ENCODE measurements around the gene RAP1GAP2. TPM values are rescaled to one million over a fixed set of nuclear protein-coding genes. Genes with fewer than 3 reads are reported as not detected.
A peak's percentile ranks its signal among the peaks of the same experiment; 100 is the strongest.

RAP1GAP2 gene
- total and polyA plus RNA-seq, 5 donors, result 29.7 to 62.1 (median 43.7) TPM

- intact Hi-C loops (cut with DNase I), result no loop called here
- Histone ChIP-seq H3K27ac (ENCODE audit: low read length) (no peak overlapping the region), H3K4me3 (ENCODE audit: low read length) (no peak overlapping the region), H3K27me3 (ENCODE audit: control insufficient read depth, insufficient read depth) (no peaks in the 10 kb centered on the region), H3K9me3 (ENCODE audit: control insufficient read depth, low read length) (no peaks in the 10 kb centered on the region), H3K4me1 (ENCODE audit: control insufficient read depth, insufficient read depth, low read length) (no peaks in the 10 kb centered on the region)
- ATAC-seq (peak in 1 of 2 donors; percentile 64), DNase-seq (no peak)
- 63% methylated on average over 8 of the region's 8 CpGs for WGBS
Observed at GRCh38 chr17:2835780-2836179, 39.5 kb downstream of the RAP1GAP2 start.

DNA sequence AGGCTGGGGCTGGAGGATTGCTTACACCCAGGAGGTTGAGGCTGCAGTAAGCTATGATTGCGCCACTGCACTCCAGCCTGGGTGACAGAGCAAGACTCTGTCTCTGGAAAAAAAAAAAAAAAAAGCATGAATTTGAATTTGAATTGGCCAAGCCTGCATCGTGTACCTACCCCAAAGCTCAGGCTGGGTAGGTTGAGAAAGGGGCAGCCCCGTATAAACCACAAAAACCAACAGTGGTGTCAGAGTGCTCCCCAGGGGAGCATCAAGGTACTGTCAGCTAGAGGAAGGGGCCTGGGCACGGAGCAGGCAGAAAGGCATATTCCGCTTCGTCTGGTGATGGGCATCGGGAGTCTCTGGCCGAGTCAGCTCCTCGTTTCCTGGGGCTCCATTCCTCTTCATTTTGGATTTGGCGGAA lies 40.9 kb downstream of the RAP1GAP2 start:
- ATAC-seq, result no peak
- no peak for DNase-seq
- Histone ChIP-seq H3K9me3 (ENCODE audit: control insufficient read depth, low read length) (no peaks in the 10 kb centered on the region), H3K27ac (ENCODE audit: low read length) (no peak overlapping the region), H3K27me3 (ENCODE audit: control insufficient read depth, insufficient read depth) (no peaks in the 10 kb centered on the region), H3K4me3 (ENCODE audit: low read length) (no peak overlapping the region), H3K4me1 (ENCODE audit: control insufficient read depth, insufficient read depth, low read length) (no peaks in the 10 kb centered on the region)
- 82% methylated on average over 10 of the region's 10 CpGs for WGBS
- intact Hi-C loops (cut with DNase I), result no loop called here

GRCh38 chr17:2841606-2842005 lies 45.4 kb downstream of the RAP1GAP2 start:
- H3K27me3 ChIP-seq (ENCODE audit: control insufficient read depth, insufficient read depth), result no peaks in the 10 kb centered on the region
- 50% methylated on average over 5 of the region's 5 CpGs for WGBS
- intact Hi-C loops (cut with DNase I), result no loop called here
- no peaks in the 10 kb centered on the region for H3K9me3 ChIP-seq (ENCODE audit: control insufficient read depth, low read length)
- H3K4me3 ChIP-seq (ENCODE audit: low read length), result no peak overlapping the region
- no peak overlapping the region for H3K27ac ChIP-seq (ENCODE audit: low read length)
- ATAC-seq, result no peak
- H3K4me1 ChIP-seq (ENCODE audit: control insufficient read depth, insufficient read depth, low read length), result no peaks in the 10 kb centered on the region
- peak in 1 of 3 donors; percentile 9 for DNase-seq

DNA sequence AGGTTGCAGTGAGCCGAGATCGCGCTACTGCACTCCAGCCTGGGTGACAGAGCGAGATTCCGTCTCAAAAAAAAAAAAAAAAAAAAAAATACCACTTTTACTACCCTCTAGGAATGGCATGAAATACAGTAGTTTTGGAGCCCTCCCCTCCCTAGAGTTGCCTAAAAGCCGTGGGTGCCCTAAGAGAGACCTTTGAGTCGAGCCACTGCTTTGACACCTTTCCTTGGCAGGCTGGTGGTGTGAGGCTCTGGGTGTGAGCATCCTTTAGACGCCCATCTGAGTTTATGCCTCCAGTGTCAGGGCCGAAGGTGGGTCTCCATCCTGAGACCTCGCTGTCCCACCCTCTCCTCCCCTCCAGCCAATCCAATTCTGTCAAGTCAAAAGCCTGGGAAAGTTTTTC lies 46.2 kb downstream of the RAP1GAP2 start:
- intact Hi-C loops (cut with DNase I), result no loop called here
- no peak overlapping the region for H3K27ac ChIP-seq (ENCODE audit: low read length)
- no peaks in the 10 kb centered on the region for H3K27me3 ChIP-seq (ENCODE audit: control insufficient read depth, insufficient read depth)
- H3K4me1 ChIP-seq (ENCODE audit: control insufficient read depth, insufficient read depth, low read length), result no peaks in the 10 kb centered on the region
- DNase-seq (no peak), ATAC-seq (no peak)
- WGBS, result 77% methylated on average over 10 of the region's 10 CpGs
- no peak overlapping the region for H3K4me3 ChIP-seq (ENCODE audit: low read length)
- H3K9me3 ChIP-seq (ENCODE audit: control insufficient read depth, low read length), result no peaks in the 10 kb centered on the region

DNA sequence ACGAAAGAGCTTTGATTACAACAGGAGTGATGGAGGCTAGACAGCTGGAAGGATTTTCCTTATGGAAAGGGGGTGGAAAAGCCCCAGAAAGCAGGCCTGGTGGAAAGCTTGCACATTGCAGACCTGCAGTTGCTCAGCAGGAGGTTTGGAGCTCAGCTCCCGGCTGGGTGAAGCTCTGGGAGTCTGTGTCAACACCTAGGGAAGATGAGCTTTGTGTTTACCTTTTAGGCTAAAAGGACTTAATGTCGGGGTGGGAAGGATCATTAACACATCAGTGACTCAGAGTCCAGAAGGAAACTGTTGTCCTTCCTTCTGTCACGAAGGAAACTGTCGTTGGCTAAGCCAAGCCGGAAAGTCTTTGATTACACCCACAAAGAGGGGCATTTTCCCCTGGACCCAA lies 48.2 kb downstream of the RAP1GAP2 start:
- 34% methylated on average over 6 of the region's 6 CpGs for WGBS

DNA sequence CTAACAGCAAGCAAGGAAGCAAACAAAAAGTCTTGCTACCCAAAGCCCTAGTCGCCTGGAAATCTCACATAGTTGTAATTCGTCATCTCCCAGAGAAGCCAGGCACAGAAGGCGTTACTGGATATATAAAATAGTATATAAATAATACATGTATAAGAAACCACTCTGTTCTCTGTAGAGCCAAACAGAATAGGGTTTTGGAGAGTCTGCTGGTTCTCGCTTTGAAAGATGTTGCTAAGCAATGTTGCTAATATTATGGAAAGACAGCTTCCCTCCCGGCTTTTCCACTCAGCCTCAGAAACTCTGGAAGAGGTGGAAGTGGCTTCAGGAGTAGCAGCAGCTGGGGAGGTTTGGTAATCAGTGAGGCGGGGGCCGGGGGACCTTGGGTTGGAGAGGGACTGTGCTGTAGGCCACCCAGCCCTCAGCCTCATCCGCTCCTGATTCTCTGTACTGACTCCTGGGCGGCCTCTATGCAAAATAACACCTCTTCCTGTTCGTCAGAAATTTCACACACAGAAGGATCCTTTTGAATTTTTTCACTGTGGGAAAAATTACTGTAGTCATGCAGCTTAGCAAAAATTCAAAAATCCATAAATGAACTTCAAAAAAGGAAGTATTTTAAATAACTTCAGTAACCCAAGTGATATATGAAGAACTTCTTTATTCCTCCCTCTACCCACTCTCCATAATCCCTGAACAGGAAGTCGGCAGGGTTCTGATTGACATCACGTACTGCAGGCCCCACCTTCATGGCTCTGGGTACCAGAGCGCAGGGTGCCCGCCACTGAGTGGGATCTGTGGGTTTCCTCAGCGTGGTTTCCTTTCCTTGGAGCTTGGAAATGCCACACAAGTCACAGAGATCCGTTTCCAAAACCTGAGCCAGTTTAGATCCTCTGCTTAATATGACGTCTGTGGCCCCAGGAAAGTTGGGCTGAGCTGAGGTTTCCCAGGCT lies 51.4 kb downstream of the RAP1GAP2 start:
- Histone ChIP-seq H3K27me3 (ENCODE audit: control insufficient read depth, insufficient read depth) (no peaks in the 10 kb centered on the region), H3K4me3 (ENCODE audit: low read length) (no peak overlapping the region), H3K9me3 (ENCODE audit: control insufficient read depth, low read length) (no peaks in the 10 kb centered on the region), H3K27ac (ENCODE audit: low read length) (no peak overlapping the region), H3K4me1 (ENCODE audit: control insufficient read depth, insufficient read depth, low read length) (no peaks in the 10 kb centered on the region)
- DNase-seq (peak in 1 of 3 donors; percentile 25), ATAC-seq (peak in 1 of 2 donors; percentile 17)
- intact Hi-C loops (cut with DNase I), result loop anchor here in 1 of 4 donors (5.0 kb wide), 1 partner anchor 160 kb away; no protein-coding TSS in a partner anchor
- 61% methylated on average over 17 of the region's 17 CpGs for WGBS

More for the DNA sequence above, 48.2 kb downstream of the RAP1GAP2 start:
- no peaks in the 10 kb centered on the region for H3K4me1 ChIP-seq (ENCODE audit: control insufficient read depth, insufficient read depth, low read length)
- no peak overlapping the region for H3K4me3 ChIP-seq (ENCODE audit: low read length)
- no peak for DNase-seq
- no peaks in the 10 kb centered on the region for H3K27me3 ChIP-seq (ENCODE audit: control insufficient read depth, insufficient read depth)
- intact Hi-C loops (cut with DNase I), result no loop called here
- ATAC-seq, result no peak
- H3K27ac ChIP-seq (ENCODE audit: low read length), result no peak overlapping the region
- no peaks in the 10 kb centered on the region for H3K9me3 ChIP-seq (ENCODE audit: control insufficient read depth, low read length)

- H3K27me3 ChIP-seq (ENCODE audit: control insufficient read depth, insufficient read depth), result no peaks in the 10 kb centered on the region
- ATAC-seq (no peak), DNase-seq (peak in 1 of 3 donors; percentile 39)
- no peak overlapping the region for H3K4me3 ChIP-seq (ENCODE audit: low read length)
- no peaks in the 10 kb centered on the region for H3K4me1 ChIP-seq (ENCODE audit: control insufficient read depth, insufficient read depth, low read length)
- intact Hi-C loops (cut with DNase I), result loop anchor here in 1 of 4 donors (5.0 kb wide), 1 partner anchor 158 kb away; no protein-coding TSS in a partner anchor
- 55% methylated on average over 13 of the region's 13 CpGs for WGBS
- H3K9me3 ChIP-seq (ENCODE audit: control insufficient read depth, low read length), result no peaks in the 10 kb centered on the region
- H3K27ac ChIP-seq (ENCODE audit: low read length), result no peak overlapping the region
Observed at GRCh38 chr17:2849327-2849670, 53.1 kb downstream of the RAP1GAP2 start.

GRCh38 chr17:2850991-2851390 lies 54.8 kb downstream of the RAP1GAP2 start:
- Histone ChIP-seq H3K4me1 (ENCODE audit: control insufficient read depth, insufficient read depth, low read length) (no peaks in the 10 kb centered on the region), H3K27me3 (ENCODE audit: control insufficient read depth, insufficient read depth) (no peaks in the 10 kb centered on the region), H3K9me3 (ENCODE audit: control insufficient read depth, low read length) (no peaks in the 10 kb centered on the region), H3K4me3 (ENCODE audit: low read length) (no peak overlapping the region), H3K27ac (ENCODE audit: low read length) (no peak overlapping the region)
- 76% methylated on average over 6 of the region's 6 CpGs for WGBS
- ATAC-seq (no peak), DNase-seq (no peak)
- intact Hi-C loops (cut with DNase I), result loop anchor here (2.0 to 10.0 kb wide), 5 partner anchors 54 to 156 kb away; no protein-coding TSS in a partner anchor

GRCh38 chr17:2851615-2852014 lies 55.4 kb downstream of the RAP1GAP2 start:
- intact Hi-C loops (cut with DNase I), result loop anchor here (2.0 to 10.0 kb wide), 5 partner anchors 53 to 155 kb away; no protein-coding TSS in a partner anchor
- Histone ChIP-seq H3K4me3 (ENCODE audit: low read length) (no peak overlapping the region), H3K4me1 (ENCODE audit: control insufficient read depth, insufficient read depth, low read length) (no peaks in the 10 kb centered on the region), H3K9me3 (ENCODE audit: control insufficient read depth, low read length) (no peaks in the 10 kb centered on the region), H3K27me3 (ENCODE audit: control insufficient read depth, insufficient read depth) (no peaks in the 10 kb centered on the region), H3K27ac (ENCODE audit: low read length) (no peak overlapping the region)
- DNase-seq, result no peak
- ATAC-seq, result no peak
- WGBS, result 86% methylated on average over 4 of the region's 4 CpGs

DNA sequence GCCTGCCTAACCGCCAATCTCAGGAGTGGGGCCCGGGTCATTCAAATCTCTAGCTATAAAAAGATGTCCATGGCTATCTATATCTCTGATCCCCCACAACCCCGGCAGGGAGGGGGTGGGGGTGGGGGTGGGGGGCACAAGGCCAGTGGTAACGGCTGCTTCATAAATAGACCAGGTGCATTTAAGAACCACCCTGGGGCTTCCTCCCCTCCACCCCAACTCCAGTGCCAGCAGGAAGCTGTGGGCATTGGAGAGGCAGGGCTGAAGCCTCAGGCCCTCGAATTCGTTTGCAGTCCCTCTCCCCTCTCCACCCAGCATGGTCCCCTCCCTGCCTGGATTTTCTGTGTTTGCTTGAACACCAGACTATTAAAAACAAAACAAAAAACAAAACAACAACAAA lies 56.0 kb downstream of the RAP1GAP2 start:
- intact Hi-C loops (cut with DNase I), result loop anchor here (5.0 to 10.0 kb wide), 4 partner anchors 53 to 83 kb away; no protein-coding TSS in a partner anchor
- no peak for DNase-seq
- no peak for ATAC-seq
- H3K27me3 ChIP-seq (ENCODE audit: control insufficient read depth, insufficient read depth), result no peaks in the 10 kb centered on the region
- no peaks in the 10 kb centered on the region for H3K4me1 ChIP-seq (ENCODE audit: control insufficient read depth, insufficient read depth, low read length)
- H3K4me3 ChIP-seq (ENCODE audit: low read length), result no peak overlapping the region
- H3K27ac ChIP-seq (ENCODE audit: low read length), result peak overlapping the region; percentile 5
- no peaks in the 10 kb centered on the region for H3K9me3 ChIP-seq (ENCODE audit: control insufficient read depth, low read length)
- WGBS, result 20% methylated on average over 6 of the region's 6 CpGs

DNA sequence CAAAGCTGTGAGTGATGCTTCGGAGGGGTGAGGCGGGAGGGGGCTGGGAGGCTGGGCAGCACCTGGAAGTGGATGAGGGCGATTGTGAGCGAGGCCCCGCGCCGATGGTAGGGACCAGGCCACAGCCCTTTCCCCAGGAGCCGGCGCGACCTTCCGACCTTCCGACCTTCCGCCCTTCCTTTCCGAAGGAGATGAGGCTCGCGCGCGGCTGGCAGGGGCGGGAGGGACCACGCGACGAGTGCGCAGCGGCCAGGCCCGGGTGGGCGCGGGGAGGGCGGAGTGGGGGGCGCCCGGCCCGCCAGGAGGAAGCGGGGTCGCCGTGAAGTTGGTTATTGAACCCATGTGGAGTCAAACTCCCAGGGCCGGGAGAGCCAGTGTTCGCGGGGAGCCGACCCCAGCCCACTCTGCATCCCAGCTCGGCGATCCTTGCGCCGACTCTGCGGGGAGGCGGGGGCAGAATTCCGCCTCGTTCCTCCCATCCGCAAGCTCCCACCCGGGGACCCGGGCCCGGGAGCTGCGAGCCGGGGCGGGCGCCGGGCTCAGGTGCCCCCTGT lies 56.6 kb downstream of the RAP1GAP2 start:
- peak in 1 of 3 donors; percentile 65 for DNase-seq
- no peaks in the 10 kb centered on the region for H3K4me1 ChIP-seq (ENCODE audit: control insufficient read depth, insufficient read depth, low read length)

More for the DNA sequence above, 56.6 kb downstream of the RAP1GAP2 start:
- peak in 1 of 2 donors; percentile 1 for ATAC-seq
- Histone ChIP-seq H3K27ac (ENCODE audit: low read length) (peak overlapping the region; percentile 46), H3K27me3 (ENCODE audit: control insufficient read depth, insufficient read depth) (no peaks in the 10 kb centered on the region), H3K4me3 (ENCODE audit: low read length) (peak overlapping the region; percentile 89), H3K9me3 (ENCODE audit: control insufficient read depth, low read length) (no peaks in the 10 kb centered on the region)
- 13% methylated on average over 55 of the region's 55 CpGs for WGBS
- intact Hi-C loops (cut with DNase I), result loop anchor here (5.0 to 10.0 kb wide), 4 partner anchors 52 to 82 kb away; no protein-coding TSS in a partner anchor
